ENCODE data around the gene STAMBP.
"Not testable (repeated sequence)": the region's sequence is repeated elsewhere in the genome, so short reads cannot be mapped to it uniquely, and the experiment has no call there.

Gene STAMBP

DNA sequence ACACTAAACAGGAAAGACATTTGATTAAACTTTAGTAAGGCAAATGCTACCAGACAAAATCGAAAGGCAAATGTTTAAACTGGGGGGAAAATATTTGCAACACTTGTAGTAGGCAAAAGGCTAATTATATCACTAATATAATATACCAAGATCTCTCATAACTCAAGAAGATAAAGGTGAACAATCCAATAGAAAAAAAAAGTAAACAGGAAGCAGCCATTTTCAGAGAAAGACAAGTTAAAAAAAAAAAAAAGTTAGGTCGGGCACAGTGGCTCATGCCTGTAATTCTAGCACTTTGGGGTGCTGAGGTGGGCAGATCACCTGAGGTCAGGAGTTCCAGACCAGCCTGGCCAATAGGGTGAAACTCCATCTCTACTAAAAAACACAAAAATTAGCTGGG is 59.6 kb downstream of the STAMBP start:
- DNase-seq, result no peak

DNA sequence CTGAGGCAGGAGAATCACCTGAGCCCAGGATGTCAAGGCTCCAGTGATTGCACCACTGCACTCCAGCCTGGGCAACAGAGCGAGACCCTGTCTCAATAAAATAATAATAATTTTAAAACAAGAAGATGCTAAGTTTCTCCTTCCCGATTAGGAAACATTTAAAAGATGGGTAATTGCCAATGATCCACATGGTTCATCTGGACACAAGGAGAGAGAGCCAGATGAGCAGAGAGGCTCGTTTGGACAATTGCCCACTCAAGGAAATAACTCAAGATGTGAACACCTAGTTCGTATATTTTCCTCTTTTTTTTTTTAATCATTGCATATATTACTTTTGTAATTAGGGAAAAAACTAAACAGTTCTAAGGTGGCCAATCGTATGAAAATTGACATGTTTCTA is 60.4 kb downstream of the STAMBP start:
- DNase-seq, result no peak

DNA sequence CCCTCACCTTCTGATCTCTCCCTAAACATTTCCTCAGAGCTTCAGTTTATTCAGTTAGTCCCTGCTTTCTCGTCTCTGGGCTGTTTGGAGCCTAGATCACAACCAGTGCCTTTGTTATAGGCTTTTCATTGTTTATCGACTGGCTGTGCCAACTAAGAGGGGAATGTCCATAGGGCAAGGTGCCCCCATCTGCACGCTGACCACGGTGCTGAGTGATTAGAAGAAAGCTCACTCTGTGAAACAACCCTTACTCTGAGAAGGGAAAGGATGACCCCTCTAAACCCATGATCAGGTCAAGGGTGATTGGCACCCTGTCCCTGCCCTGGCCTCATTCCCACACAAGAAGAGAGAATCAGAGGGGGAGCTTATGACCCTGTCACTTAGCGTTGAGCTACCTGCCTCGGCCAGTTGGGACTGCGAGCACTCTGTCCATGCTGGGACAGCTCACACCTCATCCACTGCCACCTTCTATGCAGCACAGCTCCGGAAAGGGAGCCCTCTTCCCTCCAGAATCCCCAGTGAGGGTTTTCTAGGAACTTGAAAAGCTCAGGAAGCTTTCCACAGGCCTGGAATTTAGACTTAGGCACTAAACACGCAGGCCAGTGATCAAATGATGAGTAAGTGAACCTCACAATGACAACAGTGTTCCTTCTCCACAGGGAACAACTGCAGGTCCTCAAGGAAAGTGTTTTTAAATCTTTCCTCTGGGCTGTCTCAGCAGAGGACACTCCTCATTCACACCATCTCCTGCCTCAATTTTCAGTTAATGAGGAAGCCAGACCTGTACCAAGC is 61.7 kb downstream of the STAMBP start:
- DNase-seq, result no peak

DNA sequence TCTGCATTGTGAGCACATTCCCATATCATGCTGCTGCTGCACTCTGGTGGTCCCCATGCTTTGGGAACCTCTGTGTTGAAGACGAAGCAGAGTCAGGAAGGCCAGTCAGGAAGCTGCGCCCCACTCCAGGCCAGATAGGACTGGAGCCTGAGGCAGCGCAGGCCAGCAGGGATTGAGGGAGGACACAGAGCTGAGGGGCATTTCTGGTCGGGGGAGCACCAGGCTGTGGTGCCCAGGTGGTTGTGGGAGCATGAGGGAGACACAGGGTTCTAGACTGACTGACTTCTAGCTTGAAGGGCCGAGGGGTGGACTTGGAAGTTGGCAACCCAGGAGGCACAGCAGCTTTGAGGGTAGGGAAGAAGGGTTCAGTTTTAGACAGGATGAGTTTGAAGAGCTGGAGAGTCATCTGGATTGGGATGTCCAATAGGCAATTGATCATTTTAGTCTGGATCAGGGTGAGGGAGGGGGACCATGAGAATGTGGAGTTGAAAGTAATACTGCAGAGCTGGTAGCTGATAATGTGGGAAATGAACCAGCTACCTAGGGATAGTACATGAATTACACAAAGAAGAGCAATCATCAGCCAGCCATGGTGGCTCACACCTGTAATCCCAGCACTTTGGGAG is 62.6 kb downstream of the STAMBP start:
- DNase-seq, result no peak

DNA sequence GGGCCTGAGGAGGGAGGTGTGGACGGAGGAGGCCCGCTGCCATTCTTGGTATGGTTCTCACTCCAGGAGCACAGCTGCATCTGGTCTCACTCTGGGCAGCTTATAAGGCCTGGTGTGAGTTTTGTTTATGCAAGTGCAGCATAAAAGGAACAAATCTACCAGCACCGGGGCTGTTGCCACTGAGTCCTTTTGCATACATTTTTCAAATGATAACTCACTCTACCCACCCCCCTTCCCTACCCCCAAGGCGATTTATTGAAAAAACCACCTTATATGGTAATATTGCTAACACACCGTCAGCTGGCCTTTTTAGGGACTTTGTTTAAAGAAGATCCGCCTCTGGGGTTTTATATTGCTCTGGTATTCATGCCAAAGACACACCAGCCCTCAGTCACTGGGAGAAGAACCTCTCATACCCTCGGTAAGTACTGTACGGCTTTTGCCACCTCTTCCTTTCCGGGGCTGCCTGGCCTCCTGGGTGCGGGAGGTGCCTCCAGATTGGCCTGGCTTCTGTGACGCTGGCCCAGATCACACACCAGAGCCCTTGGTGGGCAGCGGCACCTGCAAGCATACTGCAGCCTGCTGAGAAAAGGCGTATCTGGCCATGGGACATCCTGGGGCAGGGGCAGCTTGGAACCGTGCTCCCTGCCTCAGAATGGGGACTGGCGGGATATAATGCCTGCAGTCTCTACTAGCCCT is 64.0 kb downstream of the STAMBP start, which contains the start of gene ACTG2:
TSS of gene ACTG2 (plus strand) at position 378 of the 699 bp plus-strand sequence. CDS start 8,304 bp downstream, outside the sequence.
- DNase-seq, result no peak

- DNase-seq, result no peak
Observed at GRCh38 chr2:73893764-73894474, 65.2 kb downstream of the STAMBP start.

- DNase-seq, result no peak
Observed at GRCh38 chr2:73894475-73894850, 65.7 kb downstream of the STAMBP start.

DNA sequence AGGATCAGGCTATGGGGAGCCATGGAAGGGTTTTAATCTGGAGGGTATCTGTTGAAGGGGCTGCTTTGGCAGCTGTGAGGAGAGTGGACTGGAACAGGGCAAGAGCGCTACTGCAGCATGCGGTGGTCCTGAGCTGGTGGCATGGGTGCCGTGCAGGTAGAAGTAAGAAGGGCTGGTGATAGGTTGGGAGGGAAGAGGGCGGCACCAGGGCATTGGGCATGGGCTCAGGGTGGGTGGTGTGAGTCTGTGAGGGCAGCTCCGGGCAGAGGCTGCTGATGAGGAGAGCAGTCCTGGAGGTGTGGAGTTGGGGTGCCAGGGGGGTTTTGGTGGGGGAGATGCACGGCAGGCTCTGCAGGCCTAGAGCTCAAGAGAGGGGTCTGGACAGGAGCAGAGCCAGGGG is 66.1 kb downstream of the STAMBP start:
- no peak for DNase-seq

GRCh38 chr2:73895473-73895872 is 66.7 kb downstream of the STAMBP start:
- no peak for DNase-seq

DNA sequence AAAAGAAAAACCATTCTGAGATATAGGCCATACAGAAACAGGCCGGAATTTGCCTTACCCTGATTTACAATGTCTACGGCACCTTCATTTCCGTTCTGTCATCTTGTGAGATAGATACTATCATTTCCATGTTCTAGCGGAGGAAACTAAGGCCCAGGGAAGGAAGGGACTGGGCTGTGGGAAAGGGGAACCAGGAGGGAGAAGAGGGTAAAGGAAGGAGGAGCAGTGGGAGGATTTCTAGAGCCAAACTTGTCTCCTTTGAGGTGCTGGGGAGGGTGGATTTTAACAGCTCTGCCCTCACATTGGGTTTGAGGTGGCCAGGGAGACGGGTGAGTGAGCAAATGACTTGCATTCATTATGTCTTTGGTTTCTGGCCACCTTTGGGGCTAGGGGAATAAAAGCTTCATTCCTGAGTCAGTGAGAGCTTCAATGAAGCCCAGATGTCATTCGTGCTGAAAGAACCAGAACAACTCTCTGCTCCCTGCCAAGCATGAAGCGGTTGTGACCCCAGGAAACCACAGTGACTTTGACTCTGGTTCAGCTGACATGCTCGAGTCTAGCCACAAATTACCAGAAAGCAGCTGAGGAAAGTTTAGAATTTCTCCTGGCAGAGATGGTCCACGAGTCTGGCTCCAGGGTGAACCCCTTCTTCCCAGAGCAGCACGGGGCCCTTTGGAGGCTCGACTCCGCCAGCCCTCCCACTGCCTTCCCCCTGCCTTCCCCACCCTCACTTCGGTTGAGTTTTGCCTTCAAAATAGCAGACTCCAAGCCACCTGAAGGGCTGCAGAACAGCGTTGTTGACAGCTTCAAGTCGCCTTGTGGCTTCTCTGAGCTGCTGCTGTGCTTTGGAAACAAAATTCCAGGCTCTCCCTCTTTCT is 67.8 kb downstream of the STAMBP start:
- DNase-seq, result peak in 1 of 2 donors; percentile 8

- no peak for DNase-seq
Observed at GRCh38 chr2:73897240-73897583, 68.5 kb downstream of the STAMBP start.

- no peak for DNase-seq
Observed at GRCh38 chr2:73897934-73898333, 69.2 kb downstream of the STAMBP start.

DNA sequence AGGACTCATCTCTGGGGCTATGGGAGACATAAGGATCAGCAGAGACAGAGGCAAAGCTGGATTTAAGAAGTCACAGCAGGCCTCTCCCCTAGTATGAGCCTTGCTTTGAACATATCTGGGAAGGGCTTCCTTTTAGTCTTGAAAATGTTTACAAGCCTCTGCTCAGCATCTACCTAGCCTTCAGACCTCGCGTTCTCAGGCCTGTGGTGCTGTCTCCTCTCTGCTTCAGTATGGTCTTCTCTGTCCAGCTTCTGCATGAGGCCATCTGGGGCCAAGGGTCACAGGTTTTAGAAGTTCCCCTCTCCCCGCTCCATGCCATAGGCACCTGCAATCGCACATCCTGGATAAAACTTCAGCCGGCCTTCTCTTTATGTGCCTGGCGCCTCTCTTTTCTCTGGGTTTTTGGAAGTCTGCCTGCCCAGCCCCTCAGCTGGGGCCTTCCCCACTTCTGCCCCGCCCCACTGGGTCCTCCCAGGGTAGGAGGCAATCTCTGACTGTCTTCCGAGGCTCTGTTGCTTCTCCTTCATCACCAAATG is 71.1 kb downstream of the STAMBP start:
- DNase-seq, result no peak

DNA sequence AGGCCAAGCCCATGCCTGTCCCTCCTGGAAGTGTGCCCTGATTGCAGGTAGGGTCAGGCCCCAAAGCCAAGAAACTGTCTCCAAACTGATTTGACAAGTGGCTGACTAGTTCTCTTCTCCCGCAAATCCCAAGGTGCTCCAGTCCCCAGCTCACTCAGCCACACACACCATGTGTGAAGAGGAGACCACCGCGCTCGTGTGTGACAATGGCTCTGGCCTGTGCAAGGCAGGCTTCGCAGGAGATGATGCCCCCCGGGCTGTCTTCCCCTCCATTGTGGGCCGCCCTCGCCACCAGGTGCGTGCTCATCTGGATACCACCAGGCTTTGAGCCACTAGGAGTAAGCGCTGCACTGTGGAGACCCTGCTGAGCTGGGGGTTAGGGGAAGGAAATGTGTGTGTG is 72.4 kb downstream of the STAMBP start:
- no peak for DNase-seq

DNA sequence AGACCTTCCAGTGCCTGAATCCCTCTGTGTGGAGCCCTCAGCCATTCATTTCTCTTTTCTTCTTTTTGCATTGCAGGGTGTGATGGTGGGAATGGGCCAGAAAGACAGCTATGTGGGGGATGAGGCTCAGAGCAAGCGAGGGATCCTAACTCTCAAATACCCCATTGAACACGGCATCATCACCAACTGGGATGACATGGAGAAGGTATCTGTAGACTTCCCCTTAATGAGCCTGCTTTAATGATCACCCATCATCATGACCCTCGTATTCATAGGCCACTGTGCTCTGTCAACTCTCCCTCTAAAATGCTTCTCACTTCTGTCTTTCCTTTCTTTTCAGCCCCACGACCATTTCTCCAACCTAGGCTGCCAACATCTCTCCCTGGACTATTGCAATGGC is 73.5 kb downstream of the STAMBP start:
- DNase-seq, result no peak

GRCh38 chr2:73903313-73903712 is 74.6 kb downstream of the STAMBP start:
- DNase-seq, result no peak

DNA sequence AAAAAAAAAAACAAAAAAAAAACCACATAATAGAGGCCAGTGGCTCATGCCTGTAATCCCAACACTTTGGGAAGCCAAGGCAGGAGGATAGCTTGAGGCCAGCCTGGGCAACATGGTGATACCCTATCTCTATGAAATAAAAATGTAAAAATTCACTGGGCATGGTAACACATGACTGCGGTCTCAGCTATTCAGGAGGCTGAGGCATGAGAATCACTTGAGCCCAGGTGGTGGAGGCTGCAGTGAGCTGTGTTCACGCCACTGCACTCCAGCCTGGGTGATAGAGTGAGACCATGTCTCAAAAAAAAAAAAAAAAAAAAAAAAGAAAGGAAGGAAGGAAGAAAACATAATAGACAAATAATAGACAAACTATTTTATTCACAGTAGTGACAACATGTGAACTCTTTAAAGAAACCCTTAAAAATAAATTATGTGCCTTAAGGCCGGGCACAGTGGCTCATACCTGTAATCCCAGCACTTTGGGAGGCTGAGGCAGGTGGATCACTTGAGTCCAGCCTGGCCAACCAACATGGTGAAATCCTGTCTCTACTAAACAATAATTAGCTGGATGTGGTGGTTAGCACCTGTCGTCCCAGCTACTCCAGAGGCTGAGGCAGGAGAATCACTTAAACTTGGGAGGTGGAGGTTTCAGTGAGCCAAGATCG is 75.3 kb downstream of the STAMBP start:
- DNase-seq, result not testable (repeated sequence)

- no peak for DNase-seq
Observed at GRCh38 chr2:73904952-73905351, 76.2 kb downstream of the STAMBP start.

DNA sequence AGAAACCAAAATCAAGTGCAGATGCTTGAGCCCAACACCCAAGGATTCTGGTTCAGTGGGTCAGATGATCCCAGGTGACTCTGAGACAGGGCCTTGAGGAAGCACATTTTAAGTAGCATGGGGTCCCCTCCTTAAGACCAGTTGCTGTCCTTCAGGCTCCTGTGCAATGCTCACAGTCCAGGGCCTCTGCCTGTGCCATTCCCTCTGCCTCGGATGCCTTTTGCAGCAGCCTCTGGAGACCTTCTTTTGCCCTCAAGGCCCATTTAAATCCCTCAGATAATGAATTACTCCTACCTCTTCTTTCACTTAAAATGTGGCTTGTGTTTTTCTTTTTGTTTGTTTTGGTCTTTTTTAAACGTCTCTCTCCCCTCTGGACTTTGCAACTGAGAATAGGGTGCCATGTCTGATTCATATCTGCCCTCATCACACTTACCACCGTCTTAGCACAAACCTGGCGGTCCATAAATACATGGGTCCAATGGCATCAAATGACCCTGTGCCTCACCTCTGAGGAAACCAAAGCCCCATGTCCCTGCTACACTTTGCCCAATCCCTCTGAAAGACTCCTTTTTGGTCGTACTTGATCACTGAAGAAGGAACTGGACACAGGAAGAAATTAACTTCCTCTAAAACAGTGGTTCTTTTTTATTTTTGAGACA is 78.2 kb downstream of the STAMBP start:
- DNase-seq, result no peak

DNA sequence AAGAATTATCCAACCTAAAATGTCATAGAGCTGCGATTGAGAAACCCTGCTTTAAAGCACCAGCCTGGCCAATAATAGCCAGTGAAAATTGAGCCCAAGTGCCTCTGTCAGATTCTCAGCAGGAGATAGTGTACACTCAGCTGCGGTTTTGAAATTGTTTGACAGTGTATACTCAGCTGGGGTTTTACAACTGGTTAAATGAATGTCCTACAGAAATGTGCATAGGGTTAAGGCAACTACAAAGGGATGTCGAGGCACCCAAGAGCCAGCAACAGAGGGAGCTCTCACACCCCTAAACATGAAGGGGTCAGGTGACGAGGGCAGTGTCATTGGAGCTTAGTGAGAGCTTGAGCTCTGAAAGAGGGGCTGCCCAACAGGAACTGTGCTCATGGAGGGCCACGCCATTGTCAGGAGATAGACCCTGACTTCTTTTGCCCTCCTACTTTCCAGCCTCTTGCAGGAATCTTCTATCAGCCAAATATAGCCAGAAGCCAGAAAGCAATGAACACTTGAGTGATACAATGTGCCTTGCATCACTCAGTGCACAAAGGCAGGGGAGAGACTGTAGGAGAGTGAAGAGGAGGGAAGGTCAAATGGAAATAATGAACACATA is 79.2 kb downstream of the STAMBP start:
- DNase-seq, result peak; percentile 56 to 64
